ENCODE data around the gene RCHY1. TPM values are rescaled to one million over a fixed set of nuclear protein-coding genes. Genes with fewer than 3 reads are reported as not detected.

The RCHY1 gene
- total RNA-seq, 1 experiment from 2014 or later = 7.1 TPM

- Histone ChIP-seq H3K4me1 (replicated peaks; ENCODE audit: insufficient read depth) (no peaks in the 10 kb centered on the region), H3K36me3 (ENCODE audit: low read depth) (no peaks in the 10 kb centered on the region), H3K79me2 (ENCODE audit: low read depth) (no peaks in the 10 kb centered on the region), H3K9me2 (ENCODE audit: insufficient read depth) (no peaks in the 10 kb centered on the region), H3K27ac (no peak overlapping the region), H3K27me3 (ENCODE audit: insufficient read depth, low read depth) (no peaks in the 10 kb centered on the region), H2AFZ (no peak overlapping the region), H3F3A (ENCODE audit: insufficient read depth, low read depth) (no peaks in the 10 kb centered on the region), H3K4me2 (no peak overlapping the region), H3K4me3 (no peak overlapping the region), H4K20me1 (ENCODE audit: insufficient read depth) (no peaks in the 10 kb centered on the region), H3K9me3 (ENCODE audit: insufficient read depth, low read depth) (no peaks in the 10 kb centered on the region)
- DNase-seq = no peak
- intact Hi-C loops (cut with micrococcal nuclease; ENCODE audit: unreplicated experiment) = no loop called here
- CTCF ChIA-PET = interaction anchor here (0.6 kb wide), 1 partner anchor 364 kb away, joined by 4 read pairs; no protein-coding TSS in a partner anchor
- no TSS peak for BruUV-seq (replicated peaks)
- POLR2A ChIA-PET (ENCODE audit: unreplicated experiment) = no interaction called here
- TF ChIP-seq CTCF (conservative IDR thresholded peaks at IDR 0.05) = no peak
- no peak for TF ChIP-seq EZH2 (IDR thresholded peaks at IDR 0.05; ENCODE audit: low read depth)
These were observed 16.5 kb upstream of the RCHY1 start for GRCh38 chr4:75530556-75531322.

GRCh38 chr4:75527482-75527881 is 13.3 kb upstream of the RCHY1 start:
- Histone ChIP-seq H3K4me3 (no peak overlapping the region), H3K27ac (no peak overlapping the region), H4K20me1 (ENCODE audit: insufficient read depth) (no peaks in the 10 kb centered on the region), H3K27me3 (ENCODE audit: insufficient read depth, low read depth) (no peaks in the 10 kb centered on the region), H2AFZ (no peak overlapping the region), H3K4me1 (replicated peaks; ENCODE audit: insufficient read depth) (no peaks in the 10 kb centered on the region), H3K9me3 (ENCODE audit: insufficient read depth, low read depth) (no peaks in the 10 kb centered on the region), H3F3A (ENCODE audit: insufficient read depth, low read depth) (no peaks in the 10 kb centered on the region), H3K79me2 (ENCODE audit: low read depth) (no peaks in the 10 kb centered on the region), H3K4me2 (no peak overlapping the region), H3K9me2 (ENCODE audit: insufficient read depth) (no peaks in the 10 kb centered on the region), H3K36me3 (ENCODE audit: low read depth) (no peaks in the 10 kb centered on the region)
- TF ChIP-seq EZH2 (IDR thresholded peaks at IDR 0.05; ENCODE audit: low read depth) = no peak
- no peak for TF ChIP-seq CTCF (conservative IDR thresholded peaks at IDR 0.05)
- CTCF ChIA-PET = no interaction called here
- intact Hi-C loops (cut with micrococcal nuclease; ENCODE audit: unreplicated experiment) = no loop called here
- POLR2A ChIA-PET (ENCODE audit: unreplicated experiment) = interaction anchor here (0.6 kb wide), 1 partner anchor 320 kb away, joined by 13 read pairs; no protein-coding TSS in a partner anchor
- BruUV-seq (replicated peaks) = no TSS peak
- DNase-seq = no peak

- no peaks in the 10 kb centered on the region for H3K9me2 ChIP-seq (ENCODE audit: insufficient read depth)
- H3F3A ChIP-seq (ENCODE audit: insufficient read depth, low read depth) = no peaks in the 10 kb centered on the region
- CTCF ChIA-PET = no interaction called here
- H3K4me2 ChIP-seq = no peak overlapping the region
- no peaks in the 10 kb centered on the region for H4K20me1 ChIP-seq (ENCODE audit: insufficient read depth)
- H3K4me1 ChIP-seq (replicated peaks; ENCODE audit: insufficient read depth) = no peaks in the 10 kb centered on the region
- H3K79me2 ChIP-seq (ENCODE audit: low read depth) = no peaks in the 10 kb centered on the region
- intact Hi-C loops (cut with micrococcal nuclease; ENCODE audit: unreplicated experiment) = no loop called here
- no peak overlapping the region for H3K27ac ChIP-seq
- H3K36me3 ChIP-seq (ENCODE audit: low read depth) = no peaks in the 10 kb centered on the region
- no TSS peak for BruUV-seq (replicated peaks)
- no peak for TF ChIP-seq EZH2 (IDR thresholded peaks at IDR 0.05; ENCODE audit: low read depth)
- no peak for TF ChIP-seq CTCF (conservative IDR thresholded peaks at IDR 0.05)
- POLR2A ChIA-PET (ENCODE audit: unreplicated experiment) = no interaction called here
- no peaks in the 10 kb centered on the region for H3K9me3 ChIP-seq (ENCODE audit: insufficient read depth, low read depth)
- no peak overlapping the region for H3K4me3 ChIP-seq
- no peaks in the 10 kb centered on the region for H3K27me3 ChIP-seq (ENCODE audit: insufficient read depth, low read depth)
- DNase-seq = no peak
- H2AFZ ChIP-seq = no peak overlapping the region
These were observed 11.7 kb upstream of the RCHY1 start for GRCh38 chr4:75525910-75526309.

All from PC-9 (cell line).